GM19023 (cell line): ENCODE results near the gene B3GAT1.

ENCODE experiments used
- ATAC-seq: cut with Tn5 transposase; IDR thresholded peaks from one replicate; pipeline ENCODE4 v1.9.1; 2021; ENCODE audit warnings: mild to moderate bottlenecking, moderate library complexity; ENCODE audit not compliant: unreplicated experiment

Gene B3GAT1

DNA sequence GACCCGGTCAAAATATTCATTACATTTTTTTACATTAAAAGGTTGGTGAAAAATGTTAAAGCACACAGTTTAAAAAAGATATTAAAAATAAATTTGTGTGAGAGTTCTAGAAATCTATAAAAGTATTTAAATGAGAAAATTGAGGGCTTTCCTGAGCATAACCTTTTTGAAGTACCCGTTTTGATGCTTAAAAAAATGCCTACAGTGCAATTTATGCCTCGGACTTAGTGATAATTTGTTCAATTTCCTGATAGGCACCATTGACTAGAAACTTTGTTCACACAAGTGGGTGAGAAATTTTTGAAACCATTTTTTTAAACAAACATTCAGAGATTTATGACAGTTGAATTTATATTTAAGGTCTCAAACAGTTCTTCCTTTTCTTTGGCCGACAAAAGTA lies 29.7 kb upstream of the B3GAT1 start:
- ATAC-seq = no peak

DNA sequence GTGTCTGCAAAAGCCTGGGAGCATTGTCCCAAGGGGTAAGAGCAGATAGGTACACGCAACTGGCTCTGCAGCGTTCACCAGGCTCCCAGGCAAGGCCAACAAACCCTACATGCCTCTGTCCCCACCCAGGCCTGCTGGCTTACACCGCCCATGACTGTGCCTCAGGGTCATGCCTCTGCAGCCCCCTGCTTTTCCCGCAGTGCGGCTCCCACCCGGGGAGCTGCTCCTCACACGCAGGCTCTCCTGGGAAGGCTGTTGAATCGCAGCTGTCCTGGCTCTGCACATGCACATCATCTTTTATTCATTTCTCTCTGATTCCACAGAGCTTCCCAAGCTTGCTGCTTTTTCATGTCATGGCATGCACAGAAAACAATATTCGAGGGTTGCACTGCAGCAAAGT lies 29.2 kb upstream of the B3GAT1 start:
- ATAC-seq = no peak

DNA sequence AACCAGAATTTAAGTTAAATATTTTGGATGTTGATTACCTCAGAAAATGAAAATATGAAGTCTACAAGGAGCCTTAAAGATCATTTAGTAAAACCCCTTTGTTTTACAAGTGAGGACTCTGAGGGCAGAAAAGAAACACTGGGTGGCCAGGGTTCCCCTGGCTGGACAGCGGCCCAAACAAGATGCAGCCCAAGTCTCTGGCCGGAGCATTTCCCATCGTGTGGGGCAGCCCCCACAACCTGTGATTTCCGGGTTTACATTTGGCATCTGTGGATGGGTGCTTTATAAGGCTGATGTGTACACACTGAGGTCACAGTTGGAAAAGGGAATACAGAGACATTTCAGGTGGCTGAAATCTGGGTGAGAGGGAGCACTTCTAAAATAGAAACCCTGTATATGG lies 28.8 kb upstream of the B3GAT1 start:
- no peak for ATAC-seq

DNA sequence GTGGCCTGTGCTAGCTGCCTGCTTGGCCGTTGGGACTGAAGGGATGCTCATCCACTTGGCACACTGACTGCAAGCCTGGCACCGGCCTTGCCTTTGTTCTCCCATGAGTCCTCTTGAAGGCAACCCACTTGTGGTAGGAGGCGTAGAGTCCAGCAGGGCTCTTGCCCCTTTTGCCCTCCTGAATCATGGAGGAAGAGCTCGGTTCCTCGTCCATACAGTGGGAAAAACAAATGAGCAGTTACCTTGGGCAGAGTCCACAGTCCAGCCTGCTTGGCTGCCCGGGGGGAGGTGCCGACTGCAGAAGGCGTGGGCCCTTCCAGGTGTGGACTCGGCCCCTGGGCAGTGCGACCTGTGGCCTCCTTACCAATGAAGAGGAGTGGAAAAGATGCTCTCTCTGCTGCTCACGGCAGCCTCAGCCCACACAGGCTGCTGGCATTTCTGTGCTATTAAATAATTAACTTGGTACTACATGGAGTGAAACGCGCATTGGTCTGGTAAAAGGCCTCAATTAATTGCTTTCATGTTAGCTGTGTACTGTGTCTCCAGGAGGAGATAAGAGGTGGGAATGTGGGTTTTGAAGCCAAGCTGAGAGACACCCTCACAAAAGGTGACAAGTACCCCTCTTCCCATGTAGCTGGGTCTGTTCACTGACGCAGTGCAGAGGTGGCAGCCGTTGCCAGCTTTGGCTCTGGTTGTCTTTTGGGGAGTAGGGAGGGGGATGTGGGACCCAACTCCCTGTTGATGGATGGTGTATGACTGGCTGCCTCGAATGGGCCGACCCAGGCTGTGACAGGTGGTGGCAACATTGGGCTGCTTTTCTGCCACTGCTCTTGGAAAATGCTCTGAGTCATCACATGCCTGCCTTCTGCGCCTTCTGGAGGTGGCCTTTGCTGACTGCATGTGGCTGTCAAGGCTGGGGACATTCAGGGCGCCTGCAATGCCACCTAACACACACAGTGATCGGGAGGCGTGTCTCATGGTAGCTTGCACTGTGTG lies 26.8 kb upstream of the B3GAT1 start:
- ATAC-seq = no peak

DNA sequence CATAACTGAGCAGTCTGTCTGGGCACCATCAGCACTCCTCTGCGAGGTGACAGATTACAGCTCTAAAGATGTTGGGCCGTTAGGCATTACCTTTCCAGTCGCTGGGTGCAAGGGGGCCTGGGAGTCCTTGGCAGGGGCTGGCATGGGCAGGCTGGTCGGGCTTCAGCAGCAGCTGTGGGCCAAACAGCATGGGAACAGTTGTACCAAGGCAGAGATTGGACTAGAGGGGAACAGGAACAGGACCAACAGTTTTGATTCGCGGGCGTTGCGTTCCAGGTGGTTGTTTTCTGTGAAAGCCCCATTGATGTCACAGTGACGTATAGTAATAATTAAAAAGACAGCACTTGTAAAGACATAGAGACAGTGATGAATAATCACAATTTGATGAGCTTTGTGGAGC lies 25.8 kb upstream of the B3GAT1 start:
- no peak for ATAC-seq

DNA sequence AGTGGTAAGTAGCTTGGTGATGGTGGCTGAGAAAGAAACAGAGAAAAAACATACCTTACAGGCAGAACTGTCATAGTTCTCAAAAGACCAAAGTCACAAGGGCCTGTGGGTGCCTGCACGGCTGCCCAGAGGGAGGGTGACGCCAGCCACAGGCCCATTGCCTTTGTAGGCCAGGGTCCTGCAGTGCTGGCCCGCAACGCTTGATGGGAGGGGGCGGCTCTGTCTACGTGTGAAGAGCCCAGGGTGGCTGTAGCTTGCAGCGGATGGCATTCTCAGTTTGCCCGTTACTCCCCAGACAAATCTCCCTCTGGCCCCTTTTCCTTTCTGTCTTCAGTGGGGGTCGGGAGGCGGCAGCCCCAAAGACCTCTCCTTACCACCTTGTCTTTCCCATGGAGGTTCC lies 24.7 kb upstream of the B3GAT1 start:
- ATAC-seq = no peak

DNA sequence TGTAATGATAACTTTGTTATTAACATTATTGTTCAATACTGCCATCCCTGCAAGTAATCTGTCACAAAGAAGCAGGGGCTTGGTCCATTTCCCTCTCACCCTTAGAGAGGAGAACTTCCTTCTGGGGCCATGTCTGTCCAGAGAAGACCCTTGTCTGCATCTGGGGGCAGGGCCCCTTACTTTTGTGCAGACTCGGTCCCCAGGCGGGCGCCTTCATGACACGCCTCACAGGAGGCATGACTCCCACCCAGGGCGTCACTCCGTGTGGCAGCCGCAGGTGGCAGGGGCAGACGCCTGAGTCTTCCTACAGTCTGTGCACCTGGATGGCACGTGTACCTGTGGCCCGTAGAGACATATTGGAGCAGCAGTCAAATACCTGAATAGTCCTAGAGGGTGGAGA lies 21.8 kb upstream of the B3GAT1 start:
- ATAC-seq = no peak

DNA sequence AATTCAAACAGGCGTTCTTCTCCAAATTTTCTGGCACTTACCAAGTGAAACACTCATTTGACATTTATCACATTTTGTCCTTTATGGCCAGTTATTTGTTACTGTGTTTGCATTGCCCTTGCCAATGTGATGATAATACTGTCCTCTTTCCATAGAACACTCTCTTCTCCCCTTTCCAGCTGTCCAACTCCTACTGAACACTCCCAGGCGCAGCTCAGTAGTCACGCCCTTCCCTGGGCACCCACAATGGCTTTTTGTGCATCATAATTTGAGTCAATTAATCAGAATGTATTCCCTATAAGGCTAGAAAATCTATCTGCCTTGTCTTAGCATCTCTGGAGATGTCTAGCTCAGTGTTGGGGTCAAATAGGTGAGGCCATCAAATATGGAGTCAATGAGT lies 21.2 kb upstream of the B3GAT1 start:
- no peak for ATAC-seq

DNA sequence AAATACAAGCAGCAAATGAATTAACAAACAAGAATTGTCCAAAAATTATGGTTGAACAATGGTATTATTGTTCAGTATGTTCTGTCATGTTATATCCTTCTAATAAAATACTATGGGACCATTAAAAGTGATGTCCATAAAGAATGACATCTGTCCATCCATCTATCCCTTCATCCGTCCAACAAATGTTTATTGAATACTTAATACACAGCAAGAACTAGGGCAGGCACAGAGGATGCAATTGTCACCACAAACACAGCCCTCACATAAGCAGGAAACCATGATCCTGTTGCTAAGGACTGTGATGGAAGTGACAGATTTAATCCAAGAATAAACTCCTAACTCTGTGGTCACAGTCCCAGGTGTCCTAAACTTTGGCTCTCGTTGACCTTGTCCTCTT lies 20.7 kb upstream of the B3GAT1 start:
- ATAC-seq = no peak

DNA sequence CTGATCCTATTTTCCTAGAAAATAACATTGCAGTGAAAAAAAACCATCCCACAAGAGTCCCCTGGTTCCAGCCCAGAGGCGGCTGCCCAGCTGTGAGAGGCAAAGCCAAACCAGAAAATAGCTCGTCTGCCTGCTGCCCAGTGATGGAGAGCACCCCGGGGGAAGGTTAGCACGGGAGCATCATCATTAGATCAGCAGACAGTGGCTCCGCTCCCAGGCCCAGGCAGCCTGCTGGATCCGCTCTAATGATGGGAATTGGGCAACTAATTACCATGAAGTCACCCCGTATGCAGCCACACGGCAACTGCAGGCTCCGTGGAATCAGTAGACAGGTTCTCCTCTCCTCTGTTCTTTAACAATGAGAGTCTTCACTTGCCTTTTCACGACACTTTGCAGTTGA lies 17.1 kb upstream of the B3GAT1 start:
- ATAC-seq = no peak

DNA sequence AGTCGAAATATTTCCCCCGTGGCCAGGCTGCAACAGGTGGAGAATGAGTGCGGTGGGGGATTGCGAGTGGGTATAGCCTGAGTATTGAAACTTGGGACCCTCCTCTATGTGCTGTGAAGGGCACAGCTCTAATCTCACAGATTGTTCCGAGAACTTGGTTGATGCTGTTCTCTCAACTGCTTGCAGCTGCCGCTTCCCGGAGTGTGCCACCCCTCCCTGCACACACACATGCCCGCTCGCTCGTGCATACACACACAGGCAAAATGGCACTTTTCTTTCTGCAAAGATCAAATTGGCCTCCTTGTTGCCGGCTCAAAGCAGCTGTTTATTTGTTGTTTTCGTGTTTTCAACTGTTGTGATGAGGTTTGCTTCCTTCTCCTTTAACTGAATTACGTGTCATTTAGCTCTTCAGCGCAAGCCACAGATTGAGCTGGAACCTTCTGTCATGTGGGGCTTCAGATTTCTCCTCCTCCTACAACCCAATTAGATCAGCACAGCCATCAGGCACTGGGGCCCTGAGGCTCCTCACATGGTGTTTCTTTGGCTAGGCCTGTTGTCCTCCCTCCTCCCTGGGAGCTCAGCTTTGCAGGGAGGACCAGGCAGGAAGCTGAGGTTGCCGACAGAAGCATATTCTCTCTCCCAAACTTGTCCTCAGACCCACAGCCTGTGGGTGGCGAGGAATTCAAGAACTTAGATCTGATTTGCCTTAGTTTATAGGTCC lies 13.9 kb upstream of the B3GAT1 start:
- no peak for ATAC-seq

DNA sequence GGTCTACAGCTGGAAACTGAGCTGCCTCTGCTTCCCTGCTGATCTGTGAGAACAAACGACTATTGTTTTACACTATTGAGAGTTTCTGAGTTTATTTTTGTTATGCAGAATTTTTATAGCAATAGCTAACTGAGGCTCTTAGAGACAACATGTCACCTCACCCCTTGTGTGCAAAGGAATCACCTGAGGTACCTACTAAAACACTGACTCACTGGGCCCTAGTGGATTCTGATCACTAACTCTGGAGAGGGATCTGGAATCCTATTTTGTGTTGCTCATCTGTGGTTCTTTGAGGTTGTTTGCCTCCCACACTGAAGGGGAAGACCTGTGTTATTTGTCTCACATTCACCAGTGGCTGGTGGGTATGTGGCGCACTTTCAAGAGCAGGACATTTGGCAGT lies 13.4 kb upstream of the B3GAT1 start:
- ATAC-seq = no peak

DNA sequence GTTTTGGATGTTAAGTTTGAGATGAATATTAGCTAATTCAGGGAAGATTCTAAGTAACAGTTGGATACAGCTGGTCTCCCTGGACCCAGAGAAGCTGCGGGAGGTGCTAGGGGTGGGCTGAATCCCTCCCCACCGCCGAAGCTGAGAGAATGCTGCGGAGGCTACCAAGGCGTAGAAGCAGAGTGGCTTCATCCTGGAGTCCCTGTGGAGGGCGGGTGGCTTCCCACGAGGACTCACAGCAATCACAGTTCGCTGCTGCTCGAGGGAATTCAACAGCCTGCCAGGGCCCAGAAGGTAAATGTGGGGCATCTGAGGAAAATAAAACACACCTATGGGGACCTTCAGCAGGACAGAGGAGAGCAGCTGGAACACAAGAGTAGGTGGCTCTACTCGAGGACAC lies 11.1 kb upstream of the B3GAT1 start:
- ATAC-seq = no peak

DNA sequence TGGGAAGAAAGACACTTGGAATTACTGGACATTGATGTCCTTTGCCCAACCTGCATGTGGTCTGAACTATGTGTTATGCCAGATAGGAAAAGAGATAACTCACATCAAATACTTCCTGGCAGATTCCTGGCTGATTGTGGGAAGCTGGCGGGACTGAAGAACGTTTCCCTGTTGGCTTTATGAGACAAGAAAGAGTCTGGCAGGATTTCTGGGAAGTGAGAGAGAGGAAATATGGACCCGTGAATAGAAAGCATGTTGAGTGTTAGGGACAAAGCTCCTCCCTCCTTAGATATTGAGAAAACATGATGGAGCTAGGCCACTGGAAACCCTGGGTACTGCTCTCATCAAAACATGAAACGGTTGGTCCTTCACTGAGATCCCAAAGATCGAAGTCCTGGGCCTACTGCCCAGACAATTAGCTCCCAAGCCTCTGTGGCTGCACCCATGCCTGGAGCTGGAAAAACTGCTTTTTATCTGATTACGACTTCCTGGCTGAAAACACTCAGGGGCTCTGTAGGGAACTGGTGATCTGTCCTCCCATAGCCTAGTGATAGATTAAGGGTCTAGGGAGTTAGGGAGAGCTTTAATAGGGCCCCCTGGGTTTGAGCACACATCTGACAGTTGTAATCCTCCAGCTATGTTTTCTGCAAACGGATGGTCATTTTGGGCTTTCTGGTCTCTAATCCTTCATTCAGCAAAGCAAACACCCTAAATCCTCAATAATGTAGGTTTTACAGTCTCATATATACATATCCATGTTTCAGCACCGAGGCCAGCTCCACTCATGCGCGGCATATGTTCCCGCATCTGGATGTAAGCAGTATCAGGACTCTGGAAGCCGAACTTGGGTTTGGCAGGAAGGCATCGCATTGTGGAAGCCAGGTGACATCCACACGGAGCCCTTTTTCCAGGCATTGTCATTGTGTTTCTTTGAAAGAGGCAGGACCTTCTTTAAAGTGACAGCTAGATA lies 6.1 kb upstream of the B3GAT1 start:
- ATAC-seq = no peak

DNA sequence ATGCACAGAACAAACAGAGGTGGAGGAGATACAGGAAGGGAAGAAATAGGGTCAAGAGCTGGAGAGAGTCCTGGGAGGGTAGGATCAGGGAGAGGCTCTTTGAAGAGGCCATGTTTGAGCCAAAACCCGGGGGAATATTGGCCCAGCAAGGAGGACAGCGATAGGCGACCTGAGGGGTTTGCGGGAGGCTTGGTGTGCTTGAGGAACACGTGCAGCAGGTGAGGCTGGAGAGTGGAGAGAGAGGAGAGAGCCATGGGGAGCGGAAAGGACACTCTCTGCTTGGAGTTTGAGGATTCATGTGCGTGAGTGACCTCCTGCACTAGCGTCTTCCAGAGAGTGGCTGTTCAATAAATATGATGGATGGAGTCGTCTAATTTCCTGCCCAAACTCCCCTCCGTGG lies 4.7 kb upstream of the B3GAT1 start:
- ATAC-seq = no peak

DNA sequence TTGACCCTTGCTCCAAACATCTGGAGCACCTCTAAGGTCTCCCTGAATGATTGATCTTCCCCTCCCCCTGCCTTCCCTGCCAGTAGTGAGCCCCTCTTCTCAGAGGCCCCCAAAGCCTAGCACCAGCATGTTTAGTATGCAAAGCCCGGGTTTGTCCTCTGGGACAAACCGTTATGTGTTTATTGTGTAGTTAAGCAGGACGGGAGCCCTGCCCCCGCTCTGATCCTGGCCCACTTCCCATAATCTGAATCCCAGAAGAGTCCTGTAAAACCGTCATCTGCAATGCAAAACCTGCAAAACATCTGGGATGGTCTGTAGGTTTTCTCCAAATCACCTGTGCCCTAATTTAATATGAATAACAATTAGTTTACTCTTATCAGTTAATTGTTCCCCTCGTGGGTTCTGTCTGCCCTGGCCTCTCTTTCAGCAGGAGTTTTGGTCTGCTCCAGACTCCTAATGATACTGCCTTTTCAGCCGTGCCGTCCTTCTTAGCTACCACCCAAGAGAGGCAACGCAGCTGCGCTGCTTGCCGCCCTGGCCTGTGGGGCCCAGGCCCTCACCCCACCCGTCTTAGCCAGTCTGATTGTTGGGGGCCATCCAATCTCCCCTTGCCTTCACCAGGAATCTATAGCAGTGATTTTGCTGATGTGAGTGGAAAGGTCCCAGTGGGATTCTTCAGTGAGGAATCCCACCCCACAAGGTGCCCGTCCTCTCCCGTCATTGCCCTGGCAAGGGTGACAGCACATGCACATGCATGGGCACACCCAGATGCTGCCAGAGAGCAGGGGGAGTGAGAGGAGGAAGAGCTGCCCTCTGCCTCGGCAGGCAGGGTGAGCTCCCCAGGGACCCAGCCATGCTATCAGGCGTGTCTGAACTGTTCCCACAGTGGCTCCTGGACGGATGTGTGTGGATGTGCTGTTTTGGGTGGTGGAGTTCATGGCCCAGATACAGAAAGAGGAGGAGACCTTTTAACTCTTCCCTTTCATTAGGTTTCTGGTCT lies 3.0 kb upstream of the B3GAT1 start:
- ATAC-seq = no peak

DNA sequence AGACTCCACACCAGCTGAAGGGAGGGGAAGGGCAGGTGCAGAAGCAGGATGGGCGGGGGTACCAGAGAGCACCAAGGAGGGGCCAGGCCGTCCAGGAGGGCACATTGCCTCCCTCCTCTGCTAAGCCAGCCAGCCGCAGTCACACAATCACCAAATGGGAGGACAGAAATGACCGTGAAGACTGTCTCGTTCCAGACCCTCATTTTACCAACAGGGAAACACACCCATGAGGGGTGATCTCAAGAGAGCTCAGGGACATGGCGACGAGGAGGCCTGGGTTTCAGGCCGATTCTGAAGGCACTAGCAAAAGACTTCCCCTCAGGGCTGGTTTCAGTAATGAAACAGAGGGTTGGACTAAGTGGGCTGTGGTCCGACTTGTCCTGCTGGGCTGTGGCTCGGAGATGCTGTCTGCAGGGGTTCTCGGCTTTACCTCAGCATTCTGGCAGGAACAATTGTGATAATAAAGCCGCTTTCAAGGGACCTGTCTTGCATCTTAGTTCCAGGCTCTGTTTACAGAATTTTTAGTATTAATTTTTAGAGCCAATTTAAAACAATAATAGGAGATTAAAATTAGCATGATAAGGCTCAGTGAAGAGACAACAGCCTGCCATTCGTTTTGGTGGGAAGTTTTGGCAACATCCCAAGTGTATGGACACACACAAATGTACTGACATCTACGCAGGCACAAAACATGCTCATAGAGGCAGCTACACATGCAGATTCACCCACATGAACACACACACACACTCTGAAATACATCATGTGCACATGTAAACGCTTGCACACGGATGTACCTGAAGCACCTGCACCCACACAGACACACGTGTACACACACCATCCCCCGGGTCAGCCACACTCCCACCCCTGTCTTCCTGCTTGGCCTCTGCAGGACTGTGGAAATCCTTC lies 2.0 kb upstream of the B3GAT1 start:
- no peak for ATAC-seq

DNA sequence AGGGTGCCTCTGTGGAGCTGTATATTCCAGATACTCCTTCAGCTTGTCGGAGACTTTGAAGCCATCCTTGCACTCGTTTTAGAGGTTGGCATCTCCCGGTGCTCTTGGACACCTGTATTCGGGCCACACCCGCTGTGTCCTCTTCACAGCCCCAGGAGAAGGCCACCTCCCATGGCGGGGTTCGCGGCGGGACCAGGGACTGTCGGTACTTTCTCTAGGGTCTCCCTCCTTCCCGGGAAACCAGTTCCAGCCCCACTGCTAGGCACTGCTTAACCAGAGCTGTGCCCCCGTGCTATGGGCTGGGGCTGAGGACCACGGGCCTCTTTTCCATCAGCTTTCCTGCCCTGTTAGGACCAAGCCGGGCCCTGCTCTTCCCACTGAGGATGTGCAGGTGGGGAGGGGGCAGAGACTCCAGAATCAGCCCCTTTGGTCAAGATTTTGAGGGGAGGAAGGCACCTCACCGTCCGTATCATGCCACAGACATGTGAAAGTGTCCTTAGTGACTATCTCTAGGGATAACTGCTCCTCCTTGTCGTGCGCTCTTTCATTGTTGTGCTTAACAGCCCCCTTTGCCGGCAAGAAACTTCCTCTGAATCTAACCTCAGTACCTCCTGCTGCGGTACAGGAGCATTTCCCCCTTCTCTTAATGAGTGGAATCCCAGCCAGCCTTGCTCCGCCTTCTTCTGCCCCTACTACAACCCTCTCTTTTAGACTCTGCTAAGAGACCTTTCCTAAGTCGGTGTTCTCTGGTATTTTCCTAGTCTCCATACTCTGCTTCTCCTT lies 1.2 kb upstream of the B3GAT1 start:
- no peak for ATAC-seq
